Thyroid gland (tissue), 4 donors: ENCODE data around the gene PLAAT2. TPM values are rescaled to one million over a fixed set of nuclear protein-coding genes. Genes with fewer than 3 reads are reported as not detected.
A peak's percentile ranks its signal among the peaks of the same experiment; 100 is the strongest.

Experiments
- DNase-seq, 2 donors: peaks; one replicate each; pipeline ENCODE4 v3.0.0-alpha.2; 2019
- H3K27ac ChIP-seq, 3 donors: fragments of 200-600 bp; sonication (generic); 1 replicate in 2 of 3; 2 replicates in 1 of 3; pipeline ENCODE4 v1.5.1; 2016 to 2019; ENCODE audit warnings: mild to moderate bottlenecking in 1 of 3, moderate library complexity in 1 of 3
- H3K27me3 ChIP-seq: fragments of 200-600 bp; sonication (generic); one replicate; pipeline ENCODE4 v1.5.1; 2019
- H3K36me3 ChIP-seq, 2 donors: fragments of 200-600 bp; sonication (generic); one replicate each; pipeline ENCODE4 v1.5.1; 2016 to 2019
- H3K4me1 ChIP-seq, 2 donors: fragments of 200-600 bp; sonication (generic); one replicate each; pipeline ENCODE4 v1.5.1; 2017 to 2019
- H3K4me3 ChIP-seq, 3 donors: fragments of 200-600 bp; sonication (generic); replicated peaks in 1 of 3; 1 replicate in 2 of 3; 2 replicates in 1 of 3; pipeline ENCODE4 v1.5.1; 2016; ENCODE audit warnings: mild to moderate bottlenecking in 1 of 3
- H3K9me3 ChIP-seq: fragments of 200-600 bp; sonication (generic); one replicate; pipeline ENCODE4 v1.5.1; 2017
- CTCF ChIP-seq, 6 experiments: fragments of 200-600 bp in 3 of 6; fragments of 450-650 bp in 3 of 6; sonication (generic) in 3 of 6; IDR thresholded peaks; one replicate each; pipeline ENCODE4 v1.5.1; 2016 to 2019; ENCODE audit warnings: antibody characterized with exemption in 6 of 6, mild to moderate bottlenecking in 2 of 6, inconsistent platforms in 1 of 6, moderate library complexity in 1 of 6
- POLR2A ChIP-seq, 2 donors: fragments of 450-650 bp; IDR thresholded peaks; one replicate each; pipeline ENCODE4 v1.6.1; 2017; ENCODE audit warnings: antibody characterized with exemption in 2 of 2, mild to moderate bottlenecking in 2 of 2, moderate library complexity in 1 of 2
- WGBS, 2 donors: methylation state at CpG; one replicate each; pipeline ENCODE4 v1.1.5; 2017; 5-methylcytosine and 5-hydroxymethylcytosine counted together
- intact Hi-C: fragments of 100-400 bp; cut with DNase I; formaldehyde crosslinking; loops from one replicate; pipeline ENCODE4 v1.15.1; 2023
- total RNA-seq, 4 donors: library from RNA; depleted of rRNA; stranded (reverse); fragments of >200 nt; gene quantifications; one replicate each; pipeline ENCODE4 v1.2.3, GENCODE V29; 2016

Gene PLAAT2
- total RNA-seq, 4 donors from 2014 or later, result 1.4 TPM; not detected in 3

GRCh38 chr11:63536669-63537292, 26.4 kb downstream of the PLAAT2 start, which contains the start of gene PLAAT4:
Gene PLAAT4 (plus strand): TSS chr11:63536808. CDS start chr11:63536869, 61 bp downstream.
- Histone ChIP-seq H3K9me3 (no peaks in the 10 kb centered on the region), H3K4me3 (peak within 1 kb of the TSS in 2 of 3 donors; percentile 9 to 22), H3K36me3 (no peaks in the 10 kb centered on the region), H3K27ac (peak within 1 kb of the TSS; percentile 87 to 96 (median 93)), H3K27me3 (no peaks in the 10 kb centered on the region), H3K4me1 (peaks cover 20 to 34% of the 10 kb centered on the region in 2 donors)
- WGBS, 2 donors, result 16 to 22% methylated on average over 7 to 10 of the region's 10 CpGs
- peak; percentile 63 to 68 for DNase-seq
- TF ChIP-seq CTCF (IDR thresholded peaks at IDR 0.05) (no peak), POLR2A (IDR thresholded peaks at IDR 0.05) (no peak)
- intact Hi-C loops, result no loop called here

- H3K27me3 ChIP-seq, result no peaks in the 10 kb centered on the region
- no peaks in the 10 kb centered on the region for H3K36me3 ChIP-seq
- 67 to 85% methylated on average over 1 of the region's 1 CpG for WGBS, 2 donors
- no peak for DNase-seq
- H3K4me1 ChIP-seq, result peaks cover 23 to 42% of the 10 kb centered on the region in 2 donors
- TF ChIP-seq POLR2A (IDR thresholded peaks at IDR 0.05) (no peak), CTCF (IDR thresholded peaks at IDR 0.05) (no peak)
- H3K27ac ChIP-seq, result no peak overlapping the region
- no peaks in the 10 kb centered on the region for H3K9me3 ChIP-seq
- intact Hi-C loops, result no loop called here
- H3K4me3 ChIP-seq, result no peak overlapping the region
Observed at GRCh38 chr11:63535734-63536133, 27.4 kb downstream of the PLAAT2 start.

- DNase-seq, result no peak
- intact Hi-C loops, result no loop called here
- peaks cover 23 to 42% of the 10 kb centered on the region in 2 donors for H3K4me1 ChIP-seq
- no peaks in the 10 kb centered on the region for H3K36me3 ChIP-seq
- no peaks in the 10 kb centered on the region for H3K9me3 ChIP-seq
- TF ChIP-seq CTCF (IDR thresholded peaks at IDR 0.05) (no peak), POLR2A (IDR thresholded peaks at IDR 0.05) (no peak)
- no peaks in the 10 kb centered on the region for H3K27me3 ChIP-seq
- no peak overlapping the region for H3K27ac ChIP-seq
- 88 to 89% methylated on average over 5 of the region's 5 CpGs for WGBS, 2 donors
- H3K4me3 ChIP-seq, result no peak overlapping the region
Observed at GRCh38 chr11:63534895-63535461, 28.2 kb downstream of the PLAAT2 start.

GRCh38 chr11:63534076-63534475, 29.1 kb downstream of the PLAAT2 start:
- H3K4me3 ChIP-seq, result no peak overlapping the region
- H3K27me3 ChIP-seq, result no peaks in the 10 kb centered on the region
- no peak for TF ChIP-seq POLR2A (IDR thresholded peaks at IDR 0.05)
- no peak for TF ChIP-seq CTCF (IDR thresholded peaks at IDR 0.05)
- H3K4me1 ChIP-seq, result peaks cover 23 to 41% of the 10 kb centered on the region in 2 donors
- no peak overlapping the region for H3K27ac ChIP-seq
- H3K9me3 ChIP-seq, result no peaks in the 10 kb centered on the region
- intact Hi-C loops, result no loop called here
- H3K36me3 ChIP-seq, result no peaks in the 10 kb centered on the region
- WGBS, 2 donors, result 85 to 87% methylated on average over 3 of the region's 3 CpGs
- DNase-seq, result no peak

- no peaks in the 10 kb centered on the region for H3K27me3 ChIP-seq
- H3K9me3 ChIP-seq, result no peaks in the 10 kb centered on the region
- 79 to 89% methylated on average over 4 of the region's 4 CpGs for WGBS, 2 donors
- no peak overlapping the region for H3K27ac ChIP-seq
- peaks cover 19 to 30% of the 10 kb centered on the region in 2 donors for H3K4me1 ChIP-seq
- H3K4me3 ChIP-seq, result no peak overlapping the region
- intact Hi-C loops, result no loop called here
- no peak for DNase-seq
- TF ChIP-seq CTCF (IDR thresholded peaks at IDR 0.05) (no peak), POLR2A (IDR thresholded peaks at IDR 0.05) (no peak)
- H3K36me3 ChIP-seq, result no peaks in the 10 kb centered on the region
Observed at GRCh38 chr11:63532799-63533475, 30.2 kb downstream of the PLAAT2 start.
